Measurements from ENCODE around the gene UBE3D.
A peak's percentile ranks its signal among the peaks of the same experiment; 100 is the strongest.

Gene UBE3D

GRCh38 chr6:83055366-83055964, 10.2 kb downstream of the UBE3D start:
- Histone ChIP-seq H3K9ac (ENCODE audit: low read length) (no peak overlapping the region), H3K27ac (ENCODE audit: low read length) (no peak overlapping the region), H3K36me3 (replicated peaks; ENCODE audit: insufficient read depth, low read length) (no peaks in the 10 kb centered on the region), H4K20me1 (ENCODE audit: insufficient read depth, low read length) (no peaks in the 10 kb centered on the region), H3K4me1 (ENCODE audit: low read length) (peaks cover 4% of the 10 kb centered on the region), H3K9me2 (replicated peaks; ENCODE audit: insufficient read depth, low read length) (no peaks in the 10 kb centered on the region), H3K27me3 (replicated peaks; ENCODE audit: insufficient read depth, low read length) (no peaks in the 10 kb centered on the region), H3K9me3 (replicated peaks; ENCODE audit: insufficient read depth, low read length) (no peaks in the 10 kb centered on the region), H3K4me3 (ENCODE audit: low read length) (no peak overlapping the region), H2AFZ (ENCODE audit: low read length) (no peak overlapping the region), H3K79me2 (ENCODE audit: low read length) (peaks cover 11% of the 10 kb centered on the region), H3F3A (ENCODE audit: insufficient read depth, low read length) (peaks cover 5% of the 10 kb centered on the region; the same call in 1 of the 2 replicates), H3K4me2 (ENCODE audit: low read depth, low read length) (no peak overlapping the region)
- no peak for TF ChIP-seq EZH2phosphoT487 (IDR thresholded peaks at IDR 0.05; ENCODE audit: low read length)
- TF ChIP-seq, protein P1, sequence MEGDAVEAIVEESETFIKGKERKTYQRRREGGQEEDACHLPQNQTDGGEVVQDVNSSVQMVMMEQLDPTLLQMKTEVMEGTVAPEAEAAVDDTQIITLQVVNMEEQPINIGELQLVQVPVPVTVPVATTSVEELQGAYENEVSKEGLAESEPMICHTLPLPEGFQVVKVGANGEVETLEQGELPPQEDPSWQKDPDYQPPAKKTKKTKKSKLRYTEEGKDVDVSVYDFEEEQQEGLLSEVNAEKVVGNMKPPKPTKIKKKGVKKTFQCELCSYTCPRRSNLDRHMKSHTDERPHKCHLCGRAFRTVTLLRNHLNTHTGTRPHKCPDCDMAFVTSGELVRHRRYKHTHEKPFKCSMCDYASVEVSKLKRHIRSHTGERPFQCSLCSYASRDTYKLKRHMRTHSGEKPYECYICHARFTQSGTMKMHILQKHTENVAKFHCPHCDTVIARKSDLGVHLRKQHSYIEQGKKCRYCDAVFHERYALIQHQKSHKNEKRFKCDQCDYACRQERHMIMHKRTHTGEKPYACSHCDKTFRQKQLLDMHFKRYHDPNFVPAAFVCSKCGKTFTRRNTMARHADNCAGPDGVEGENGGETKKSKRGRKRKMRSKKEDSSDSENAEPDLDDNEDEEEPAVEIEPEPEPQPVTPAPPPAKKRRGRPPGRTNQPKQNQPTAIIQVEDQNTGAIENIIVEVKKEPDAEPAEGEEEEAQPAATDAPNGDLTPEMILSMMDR (IDR thresholded peaks at IDR 0.05; ENCODE audit: low read length): peak; percentile 75
- peak; percentile 35 for DNase-seq

DNA sequence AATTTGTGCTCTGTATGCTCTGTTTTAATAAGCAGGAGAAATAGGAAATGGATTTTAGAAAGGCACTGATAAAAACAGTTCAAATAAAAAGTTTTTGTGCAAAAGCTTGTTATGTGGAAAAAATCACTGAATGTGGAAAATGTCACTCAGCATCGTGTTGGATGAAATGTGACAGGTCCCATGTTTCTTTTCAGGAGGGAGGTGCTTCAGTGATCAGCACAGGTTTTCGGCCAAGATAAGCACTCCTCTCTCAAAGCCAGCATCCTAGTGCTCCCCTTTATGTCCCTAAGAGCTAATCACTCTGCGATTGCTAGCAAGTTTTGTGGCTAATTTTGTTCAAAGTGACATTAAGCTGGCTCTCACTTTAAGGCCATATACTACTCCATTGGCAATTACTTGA, 12.0 kb downstream of the UBE3D start:
- no peaks in the 10 kb centered on the region for H3K9me3 ChIP-seq (replicated peaks; ENCODE audit: insufficient read depth, low read length)
- no peaks in the 10 kb centered on the region for H3K79me2 ChIP-seq (ENCODE audit: low read length)
- H3K4me1 ChIP-seq (ENCODE audit: low read length): peaks cover 4% of the 10 kb centered on the region
- no peak overlapping the region for H3K9ac ChIP-seq (ENCODE audit: low read length)
- H3K9me2 ChIP-seq (replicated peaks; ENCODE audit: insufficient read depth, low read length): no peaks in the 10 kb centered on the region
- H3K4me2 ChIP-seq (ENCODE audit: low read depth, low read length): no peak overlapping the region
- TF ChIP-seq EZH2phosphoT487 (IDR thresholded peaks at IDR 0.05; ENCODE audit: low read length) (no peak), EZH2 (optimal IDR thresholded peaks at IDR 0.05; ENCODE audit: low read depth, low read length) (no peak)
- TF ChIP-seq, protein P1 (IDR thresholded peaks at IDR 0.05; ENCODE audit: low read length): no peak
- H2AFZ ChIP-seq (ENCODE audit: low read length): no peak overlapping the region
- no peaks in the 10 kb centered on the region for H4K20me1 ChIP-seq (ENCODE audit: insufficient read depth, low read length)
- no peaks in the 10 kb centered on the region for H3K27me3 ChIP-seq (replicated peaks; ENCODE audit: insufficient read depth, low read length)
- H3F3A ChIP-seq (ENCODE audit: insufficient read depth, low read length): peaks cover 5% of the 10 kb centered on the region; the same call in 1 of the 2 replicates
- H3K27ac ChIP-seq (ENCODE audit: low read length): no peak overlapping the region
- no peak for DNase-seq
- H3K4me3 ChIP-seq (ENCODE audit: low read length): no peak overlapping the region
- no peaks in the 10 kb centered on the region for H3K36me3 ChIP-seq (replicated peaks; ENCODE audit: insufficient read depth, low read length)

DNA sequence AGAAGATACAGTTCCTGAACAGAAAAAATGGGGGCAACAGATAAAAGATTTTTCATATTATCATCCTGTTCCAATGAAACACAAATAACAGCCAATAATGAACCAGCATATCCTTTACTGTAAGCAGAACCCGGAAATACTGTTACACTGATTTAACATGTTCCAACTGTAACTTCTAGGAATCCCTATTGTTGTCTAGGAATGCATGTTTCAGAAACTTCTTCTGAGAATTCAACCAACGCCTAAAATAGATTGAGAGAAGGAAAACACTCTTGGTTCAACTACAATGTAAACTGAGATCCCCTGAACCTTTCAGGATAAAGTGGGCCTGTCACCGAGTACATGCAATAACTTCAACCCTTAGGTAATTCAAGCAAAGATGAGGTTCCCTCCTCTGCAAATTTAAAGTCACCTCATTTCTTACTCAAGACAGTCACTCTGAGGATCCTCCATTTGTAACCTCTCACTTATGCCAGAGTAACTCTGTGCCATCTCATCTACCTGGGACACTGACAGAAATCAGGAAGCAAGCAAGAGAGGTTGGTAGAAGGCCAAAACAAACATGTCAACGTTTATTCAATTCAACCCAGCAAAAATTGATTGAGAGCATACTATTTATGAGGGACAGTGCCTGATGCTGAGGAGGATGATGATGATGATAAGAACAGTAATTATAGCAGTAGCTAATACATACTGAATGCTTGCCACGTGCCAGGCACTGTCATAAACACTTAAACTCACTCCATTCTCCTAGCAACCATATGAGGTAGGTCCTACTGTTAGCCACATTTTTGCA, 14.1 kb downstream of the UBE3D start:
- H4K20me1 ChIP-seq (ENCODE audit: insufficient read depth, low read length): no peaks in the 10 kb centered on the region
- H3K27me3 ChIP-seq (replicated peaks; ENCODE audit: insufficient read depth, low read length): no peaks in the 10 kb centered on the region
- no peaks in the 10 kb centered on the region for H3K9me2 ChIP-seq (replicated peaks; ENCODE audit: insufficient read depth, low read length)
- no peak overlapping the region for H3K27ac ChIP-seq (ENCODE audit: low read length)
- no peak overlapping the region for H3K4me2 ChIP-seq (ENCODE audit: low read depth, low read length)
- H2AFZ ChIP-seq (ENCODE audit: low read length): no peak overlapping the region
- DNase-seq: no peak
- no peak overlapping the region for H3K4me3 ChIP-seq (ENCODE audit: low read length)
- no peaks in the 10 kb centered on the region for H3K4me1 ChIP-seq (ENCODE audit: low read length)
- no peaks in the 10 kb centered on the region for H3K9me3 ChIP-seq (replicated peaks; ENCODE audit: insufficient read depth, low read length)
- H3K79me2 ChIP-seq (ENCODE audit: low read length): no peaks in the 10 kb centered on the region
- H3K9ac ChIP-seq (ENCODE audit: low read length): no peak overlapping the region
- no peaks in the 10 kb centered on the region for H3K36me3 ChIP-seq (replicated peaks; ENCODE audit: insufficient read depth, low read length)
- TF ChIP-seq EZH2 (optimal IDR thresholded peaks at IDR 0.05; ENCODE audit: low read depth, low read length) (no peak), EZH2phosphoT487 (IDR thresholded peaks at IDR 0.05; ENCODE audit: low read length) (no peak)
- TF ChIP-seq, protein P1 (IDR thresholded peaks at IDR 0.05; ENCODE audit: low read length): no peak
- H3F3A ChIP-seq (ENCODE audit: insufficient read depth, low read length): no peaks in the 10 kb centered on the region
